Measurements from ENCODE around the gene NALCN.

Gene NALCN

GRCh38 chr13:101429733-101430132 lies 13.4 kb upstream of the NALCN start:
- TF ChIP-seq ZBTB7A (IDR thresholded peaks at IDR 0.05; ENCODE audit: low read depth), result no peak
- no peak for TF ChIP-seq TEAD4 (IDR thresholded peaks at IDR 0.05)
- no peak for TF ChIP-seq NFIC (IDR thresholded peaks at IDR 0.05)
- TF ChIP-seq REST (IDR thresholded peaks at IDR 0.05; ENCODE audit: low read depth), result no peak
- TF ChIP-seq FOXM1 (IDR thresholded peaks at IDR 0.05; ENCODE audit: borderline replicate concordance, low read depth), result no peak
- no peak for TF ChIP-seq TAF1 (IDR thresholded peaks at IDR 0.05; ENCODE audit: low read depth)
- TF ChIP-seq MAX (IDR thresholded peaks at IDR 0.05), result no peak
- no peak for TF ChIP-seq CREB1 (IDR thresholded peaks at IDR 0.05; ENCODE audit: low read depth)
- TF ChIP-seq CEBPB (IDR thresholded peaks at IDR 0.05), result no peak
- no peak for TF ChIP-seq EGR1 (IDR thresholded peaks at IDR 0.05)
- no peak for TF ChIP-seq USF1 (IDR thresholded peaks at IDR 0.05)
- no peak for TF ChIP-seq RAD21 (IDR thresholded peaks at IDR 0.05; ENCODE audit: low read depth)
- TF ChIP-seq EP300 (IDR thresholded peaks at IDR 0.05; ENCODE audit: borderline replicate concordance), result no peak

- TF ChIP-seq ZBTB7A (IDR thresholded peaks at IDR 0.05; ENCODE audit: low read depth), result no peak
- TF ChIP-seq TAF1 (IDR thresholded peaks at IDR 0.05; ENCODE audit: low read depth), result no peak
- no peak for TF ChIP-seq MAX (IDR thresholded peaks at IDR 0.05)
- TF ChIP-seq FOXM1 (IDR thresholded peaks at IDR 0.05; ENCODE audit: borderline replicate concordance, low read depth), result no peak
- TF ChIP-seq TEAD4 (IDR thresholded peaks at IDR 0.05), result no peak
- TF ChIP-seq USF1 (IDR thresholded peaks at IDR 0.05), result no peak
- TF ChIP-seq CREB1 (IDR thresholded peaks at IDR 0.05; ENCODE audit: low read depth), result no peak
- no peak for TF ChIP-seq NFIC (IDR thresholded peaks at IDR 0.05)
- TF ChIP-seq YY1 (IDR thresholded peaks at IDR 0.05; ENCODE audit: low read depth), result no peak
- TF ChIP-seq EGR1 (IDR thresholded peaks at IDR 0.05), result no peak
- no peak for TF ChIP-seq CEBPB (IDR thresholded peaks at IDR 0.05)
- no peak for TF ChIP-seq REST (IDR thresholded peaks at IDR 0.05; ENCODE audit: low read depth)
These were observed 9.3 kb upstream of the NALCN start for GRCh38 chr13:101425623-101426022.

- TF ChIP-seq REST (IDR thresholded peaks at IDR 0.05; ENCODE audit: low read depth) (no peak), YY1 (IDR thresholded peaks at IDR 0.05; ENCODE audit: low read depth) (no peak), TCF12 (IDR thresholded peaks at IDR 0.05; ENCODE audit: low read depth) (no peak), CREB1 (IDR thresholded peaks at IDR 0.05; ENCODE audit: low read depth) (no peak), TAF1 (IDR thresholded peaks at IDR 0.05; ENCODE audit: low read depth) (no peak), FOXM1 (IDR thresholded peaks at IDR 0.05; ENCODE audit: borderline replicate concordance, low read depth) (no peak), USF1 (IDR thresholded peaks at IDR 0.05) (no peak), NFIC (IDR thresholded peaks at IDR 0.05) (no peak)
These were observed 8.8 kb upstream of the NALCN start for GRCh38 chr13:101425156-101425471.

GRCh38 chr13:101424381-101425155 lies 8.3 kb upstream of the NALCN start:
- no peak for TF ChIP-seq YY1 (IDR thresholded peaks at IDR 0.05; ENCODE audit: low read depth)
- TF ChIP-seq NFIC (IDR thresholded peaks at IDR 0.05), result no peak
- no peak for TF ChIP-seq CEBPB (IDR thresholded peaks at IDR 0.05)
- no peak for TF ChIP-seq RAD21 (IDR thresholded peaks at IDR 0.05; ENCODE audit: low read depth)
- TF ChIP-seq ZBTB7A (IDR thresholded peaks at IDR 0.05; ENCODE audit: low read depth), result no peak
- no peak for TF ChIP-seq REST (IDR thresholded peaks at IDR 0.05; ENCODE audit: low read depth)
- no peak for TF ChIP-seq USF1 (IDR thresholded peaks at IDR 0.05)
- TF ChIP-seq MAX (IDR thresholded peaks at IDR 0.05), result no peak
- TF ChIP-seq TCF12 (IDR thresholded peaks at IDR 0.05; ENCODE audit: low read depth), result no peak
- TF ChIP-seq TEAD4 (IDR thresholded peaks at IDR 0.05), result no peak
- no peak for TF ChIP-seq EGR1 (IDR thresholded peaks at IDR 0.05)
- no peak for TF ChIP-seq TAF1 (IDR thresholded peaks at IDR 0.05; ENCODE audit: low read depth)
- no peak for TF ChIP-seq CREB1 (IDR thresholded peaks at IDR 0.05; ENCODE audit: low read depth)
- no peak for TF ChIP-seq EP300 (IDR thresholded peaks at IDR 0.05; ENCODE audit: borderline replicate concordance)
- no peak for TF ChIP-seq FOXM1 (IDR thresholded peaks at IDR 0.05; ENCODE audit: borderline replicate concordance, low read depth)

Measured in Ishikawa (cell line).